Kidney (tissue), 14 donors: Measurements from ENCODE around the gene C11orf71. TPM values are rescaled to one million over a fixed set of nuclear protein-coding genes. Genes with fewer than 3 reads are reported as not detected.
A peak's percentile ranks its signal among the peaks of the same experiment; 100 is the strongest.

Experiments used
- DNase-seq, 5 donors: peaks; one replicate each; pipeline ENCODE4 v3.0.0-alpha.2; 2013 to 2020
- FAIRE-seq: peaks from 2 replicates; lab custom pipeline; 2012; peaks lifted over from hg19 to GRCh38; lab: Jason Lieb, UNC
- H3K27ac ChIP-seq, 2 donors: one replicate each; pipeline ENCODE4 v1.7.0; 2013; ENCODE audit warnings: low read depth in 2 of 2, low read length in 2 of 2, inconsistent platforms in 1 of 2
- H3K27me3 ChIP-seq: one replicate; pipeline ENCODE4 v1.7.1; 2013; ENCODE audit warnings: low read length, inconsistent platforms; ENCODE audit not compliant: control insufficient read depth, insufficient read depth
- H3K36me3 ChIP-seq, 3 donors: one replicate each; pipeline versions ENCODE4 v1.7.0 to v1.7.1; 2013; ENCODE audit warnings: low read length in 3 of 3, control low read depth in 1 of 3, inconsistent platforms in 1 of 3; ENCODE audit not compliant: insufficient read depth in 3 of 3, control insufficient read depth in 2 of 3
- H3K4me1 ChIP-seq, 3 donors: one replicate each; pipeline versions ENCODE4 v1.7.0 to v1.7.1; 2013; ENCODE audit warnings: low read length in 3 of 3, inconsistent platforms in 1 of 3, low read depth in 1 of 3; ENCODE audit not compliant: control insufficient read depth in 2 of 3, insufficient read depth in 2 of 3
- H3K4me3 ChIP-seq, 3 donors: one replicate each; pipeline versions ENCODE4 v1.7.0 to v1.8.1; 2013; ENCODE audit warnings: low read length in 3 of 3, control low read depth in 1 of 3, inconsistent platforms in 1 of 3
- H3K9ac ChIP-seq, 3 donors: one replicate each; pipeline versions ENCODE4 v1.7.0 to v1.7.1; 2013; ENCODE audit warnings: low read length in 3 of 3, control low read depth in 1 of 3, inconsistent platforms in 1 of 3
- H3K9me3 ChIP-seq, 3 donors: one replicate each; pipeline versions ENCODE4 v1.7.0 to v1.7.1; 2013; ENCODE audit warnings: low read length in 3 of 3, control low read depth in 1 of 3, inconsistent platforms in 1 of 3; ENCODE audit not compliant: control insufficient read depth in 2 of 3, insufficient read depth in 1 of 3
- CTCF ChIP-seq: IDR thresholded peaks from 3 replicates; pipeline ENCODE4 v1.5.1; 2012; ENCODE audit warnings: mild to moderate bottlenecking, moderate library complexity, borderline replicate concordance; ENCODE audit not compliant: insufficient read depth; ENCODE audit errors: extremely low read depth
- intact Hi-C: fragments of 100-400 bp; cut with DNase I; formaldehyde crosslinking; loops from one replicate; pipeline ENCODE4 v1.11.1; 2022
- polyA plus RNA-seq: library from polyadenylated mRNA; stranded (reverse); fragments of 350-450 nt; fragmentation: Illumina TruSeq; extraction: RNeasy Lipid Tissue Mini Kit (QIAGEN cat#74804); gene quantifications from one replicate; pipeline ENCODE4 v1.2.3, GENCODE V29; 2014; ENCODE audit warnings: low read depth, low replicate concordance; ENCODE audit not compliant: insufficient read depth
- total RNA-seq: library from RNA; stranded (reverse); fragmentation: NEBNext Ultra II Directional; extraction: Animal tissue kit (Norgen Biotek cat#: 25700); gene quantifications from one replicate; pipeline ENCODE4 v1.2.1, GENCODE V29; 2021
- donor health status: control.
- donor health status: control.
- donor health status: control.
- donor health status: control.
- donor health status: control.
- donor health status: DM: yes; HTN: yes; CAD: no.
- donor health status: Normal renal cell carcinoma (clear cell type).

C11orf71 gene
- total and polyA plus RNA-seq, 2 donors from 2014 or later, result 12.3 to 21.2 TPM

DNA sequence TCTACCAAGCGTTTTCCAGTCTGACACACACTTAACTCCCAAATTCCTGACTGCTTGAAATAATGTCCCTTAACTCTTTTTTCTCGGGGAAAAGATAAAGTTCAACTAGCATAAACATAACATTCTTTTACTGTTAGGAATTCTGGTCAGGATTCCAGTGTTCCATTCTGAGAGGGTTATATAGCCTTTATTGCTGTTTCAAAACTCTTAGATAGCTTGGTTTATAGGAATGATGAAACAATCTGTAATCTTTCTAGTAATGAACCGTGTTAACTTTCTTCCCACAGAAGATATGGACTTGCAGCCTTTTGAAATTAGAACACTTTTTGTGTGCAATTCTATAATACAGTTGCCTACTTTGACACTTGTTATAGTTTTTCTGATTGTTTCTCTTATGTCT, 47.6 kb upstream of the C11orf71 start:
- FAIRE-seq, result no peak
- Histone ChIP-seq H3K9me3 (no peaks in the 10 kb centered on the region), H3K27me3 (no peaks in the 10 kb centered on the region), H3K27ac (no peak overlapping the region), H3K4me1 (peaks cover 4 to 11% (median 4%) of the 10 kb centered on the region in 3 donors), H3K4me3 (no peak overlapping the region), H3K36me3 (peaks cover 0 to 15% (median 3%) of the 10 kb centered on the region in 3 donors), H3K9ac (no peak overlapping the region)
- peak in 1 of 5 donors; percentile 14 for DNase-seq
- intact Hi-C loops, result no loop called here
- TF ChIP-seq CTCF, result no peak

DNA sequence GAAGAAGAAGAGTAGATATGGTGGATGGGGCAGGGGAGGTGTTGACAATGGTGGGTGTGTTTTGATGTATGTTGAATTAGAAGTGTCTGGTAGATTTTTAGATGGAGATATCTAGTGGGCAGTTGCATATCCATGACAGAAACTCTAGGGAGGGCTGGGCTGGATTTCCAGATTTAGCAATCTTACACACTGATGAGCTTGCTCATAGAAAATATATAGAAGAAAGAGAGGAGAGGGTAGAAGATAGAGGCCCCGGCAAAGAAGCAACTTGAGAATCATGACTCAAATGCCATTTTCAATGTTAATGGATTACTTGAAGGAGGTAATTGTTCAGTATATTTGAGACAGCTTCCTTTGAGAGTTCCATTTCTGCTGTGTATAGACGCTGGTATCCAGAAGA, 47.1 kb upstream of the C11orf71 start:
- no peak overlapping the region for H3K27ac ChIP-seq
- H3K9ac ChIP-seq, result no peak overlapping the region
- FAIRE-seq (no peak), DNase-seq (no peak)
- TF ChIP-seq CTCF, result no peak
- intact Hi-C loops, result no loop called here
- H3K36me3 ChIP-seq, result peaks cover 0 to 13% (median 3%) of the 10 kb centered on the region in 3 donors
- H3K4me3 ChIP-seq, result no peak overlapping the region
- no peaks in the 10 kb centered on the region for H3K27me3 ChIP-seq
- peaks cover 4 to 11% (median 4%) of the 10 kb centered on the region in 3 donors for H3K4me1 ChIP-seq
- no peaks in the 10 kb centered on the region for H3K9me3 ChIP-seq

DNA sequence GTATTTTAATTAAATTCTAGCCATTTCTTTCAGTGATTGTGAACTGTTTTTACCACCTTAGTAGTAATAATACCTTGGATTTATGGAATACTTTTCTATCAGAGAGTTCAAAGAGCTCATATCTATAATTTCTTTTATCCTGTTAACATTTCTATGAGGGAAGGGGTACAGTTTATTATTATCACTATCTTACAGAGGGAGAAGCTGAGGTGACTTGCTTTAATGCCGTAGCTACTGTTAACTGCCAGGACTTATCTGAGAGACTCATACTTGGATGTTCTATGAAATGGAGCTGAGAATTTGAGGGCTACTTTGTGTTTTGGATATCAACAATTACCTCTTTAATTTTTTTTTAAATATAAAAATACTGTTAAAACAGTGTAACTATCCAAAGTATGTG, 42.2 kb upstream of the C11orf71 start:
- Histone ChIP-seq H3K36me3 (peaks cover 0 to 3% (median 0%) of the 10 kb centered on the region in 3 donors), H3K9ac (no peak overlapping the region)
- no peak for FAIRE-seq

More for the DNA sequence above, 42.2 kb upstream of the C11orf71 start:
- H3K27me3 ChIP-seq, result no peaks in the 10 kb centered on the region
- no peak overlapping the region for H3K27ac ChIP-seq
- H3K9me3 ChIP-seq, result no peaks in the 10 kb centered on the region
- intact Hi-C loops, result no loop called here
- no peak for DNase-seq
- peaks cover 1 to 25% (median 10%) of the 10 kb centered on the region in 3 donors for H3K4me1 ChIP-seq
- TF ChIP-seq CTCF, result no peak
- H3K4me3 ChIP-seq, result no peak overlapping the region
